Colonic mucosa (tissue), 4 donors: Measurements from ENCODE around the gene PDCD10. TPM values are rescaled to one million over a fixed set of nuclear protein-coding genes. Genes with fewer than 3 reads are reported as not detected.

Experiments used
- DNase-seq: peaks from one replicate; pipeline ENCODE4 v3.0.0-alpha.2; 2020
- H3K27ac ChIP-seq: fragments of 200-600 bp; one replicate; pipeline ENCODE4 v1.8.0; 2021
- H3K27me3 ChIP-seq: fragments of 200-600 bp; one replicate; pipeline ENCODE4 v1.8.0; 2021
- H3K36me3 ChIP-seq: fragments of 200-600 bp; one replicate; pipeline ENCODE4 v1.8.0; 2021
- H3K4me1 ChIP-seq: fragments of 200-600 bp; one replicate; pipeline ENCODE4 v1.8.0; 2021; ENCODE audit warnings: mild to moderate bottlenecking
- H3K4me3 ChIP-seq: fragments of 200-600 bp; one replicate; pipeline ENCODE4 v1.8.0; 2021
- H3K9ac ChIP-seq, 2 donors: one replicate each; pipeline ENCODE4 v1.7.0; 2013; ENCODE audit warnings: control low read depth in 2 of 2, low read depth in 2 of 2, low read length in 2 of 2
- H3K9me3 ChIP-seq: fragments of 200-600 bp; one replicate; pipeline ENCODE4 v1.8.0; 2021
- intact Hi-C: fragments of 100-400 bp; cut with DNase I; formaldehyde crosslinking; loops from one replicate; pipeline ENCODE4 v1.14.1; 2022
- total RNA-seq, 2 donors: library from RNA; stranded (reverse); fragmentation: NEBNext Ultra II Directional in 1 of 2; extraction: Animal tissue kit (Norgen Biotek cat#: 25700) in 1 of 2; gene quantifications; one replicate each; pipeline ENCODE4 v1.2.1, GENCODE V29; 2021
- TF ChIP-seq, protein P1 (sequence below): fragments of 200-600 bp; IDR thresholded peaks from one replicate; pipeline ENCODE4 v1.8.0; 2022; ENCODE audit warnings: antibody characterized with exemption, mild to moderate bottlenecking
- donor health status: healthy.
- donor health status: DM: no; HTN: no; CAD: no.
- donor health status: DM: no; HTN: no; CAD: no.

The PDCD10 gene
- 10 to 100 TPM; 67.3 to 87.0 TPM for total RNA-seq

DNA sequence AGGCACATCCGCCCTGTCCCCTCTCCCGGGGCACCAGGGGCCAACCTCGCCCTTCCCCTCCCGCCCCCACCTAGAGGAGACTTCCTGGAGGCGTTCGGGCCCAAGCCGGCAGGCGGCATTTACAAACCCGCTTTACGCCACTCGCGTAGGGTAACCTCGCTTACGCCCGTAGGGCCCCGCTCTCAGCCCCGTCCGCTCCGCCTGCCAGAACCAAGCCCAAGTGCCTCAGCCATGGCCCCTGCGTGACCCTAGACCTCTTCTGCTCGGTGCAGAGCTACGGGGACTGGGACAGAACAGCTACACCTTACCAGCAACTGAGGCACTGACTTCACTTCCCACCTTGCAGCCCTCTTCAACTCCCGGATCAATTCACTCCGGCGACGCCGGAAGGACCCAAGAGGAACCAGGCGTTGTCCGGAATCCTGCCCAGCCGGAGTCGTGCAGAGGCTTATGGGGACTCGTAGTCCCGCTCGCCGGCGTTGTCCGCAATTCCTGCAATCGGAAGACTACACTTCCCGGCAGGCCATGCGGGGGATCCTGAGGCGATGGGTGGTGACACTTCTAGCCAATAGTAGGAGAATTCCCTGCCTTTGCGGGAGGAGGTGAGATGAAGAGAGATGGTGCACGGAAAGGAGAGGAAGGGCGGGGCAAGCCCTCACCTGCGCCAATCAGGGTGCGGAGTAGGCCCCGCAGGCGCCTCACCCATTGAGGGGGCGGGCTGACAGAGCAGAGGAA, at the start of gene PDCD10:
Gene PDCD10 (minus strand): TSS at position 395 of the 735 bp plus-strand sequence. CDS start 14,735 bp downstream, outside the sequence.
- H3K9ac ChIP-seq = peak within 1 kb of the TSS; percentile 85 to 88
- intact Hi-C loops = loop anchor here (10.0 kb wide), 1 partner anchor 310 kb away; no protein-coding TSS in a partner anchor
- no peaks in the 10 kb centered on the region for H3K27me3 ChIP-seq
- H3K36me3 ChIP-seq = no peaks in the 10 kb centered on the region
- TF ChIP-seq, protein P1, sequence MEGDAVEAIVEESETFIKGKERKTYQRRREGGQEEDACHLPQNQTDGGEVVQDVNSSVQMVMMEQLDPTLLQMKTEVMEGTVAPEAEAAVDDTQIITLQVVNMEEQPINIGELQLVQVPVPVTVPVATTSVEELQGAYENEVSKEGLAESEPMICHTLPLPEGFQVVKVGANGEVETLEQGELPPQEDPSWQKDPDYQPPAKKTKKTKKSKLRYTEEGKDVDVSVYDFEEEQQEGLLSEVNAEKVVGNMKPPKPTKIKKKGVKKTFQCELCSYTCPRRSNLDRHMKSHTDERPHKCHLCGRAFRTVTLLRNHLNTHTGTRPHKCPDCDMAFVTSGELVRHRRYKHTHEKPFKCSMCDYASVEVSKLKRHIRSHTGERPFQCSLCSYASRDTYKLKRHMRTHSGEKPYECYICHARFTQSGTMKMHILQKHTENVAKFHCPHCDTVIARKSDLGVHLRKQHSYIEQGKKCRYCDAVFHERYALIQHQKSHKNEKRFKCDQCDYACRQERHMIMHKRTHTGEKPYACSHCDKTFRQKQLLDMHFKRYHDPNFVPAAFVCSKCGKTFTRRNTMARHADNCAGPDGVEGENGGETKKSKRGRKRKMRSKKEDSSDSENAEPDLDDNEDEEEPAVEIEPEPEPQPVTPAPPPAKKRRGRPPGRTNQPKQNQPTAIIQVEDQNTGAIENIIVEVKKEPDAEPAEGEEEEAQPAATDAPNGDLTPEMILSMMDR = no peak
- peak; percentile 99 for DNase-seq
- peak within 1 kb of the TSS; percentile 95 for H3K27ac ChIP-seq
- peaks cover 4% of the 10 kb centered on the region for H3K4me1 ChIP-seq
- peak within 1 kb of the TSS; percentile 86 for H3K4me3 ChIP-seq
- H3K9me3 ChIP-seq = no peaks in the 10 kb centered on the region

DNA sequence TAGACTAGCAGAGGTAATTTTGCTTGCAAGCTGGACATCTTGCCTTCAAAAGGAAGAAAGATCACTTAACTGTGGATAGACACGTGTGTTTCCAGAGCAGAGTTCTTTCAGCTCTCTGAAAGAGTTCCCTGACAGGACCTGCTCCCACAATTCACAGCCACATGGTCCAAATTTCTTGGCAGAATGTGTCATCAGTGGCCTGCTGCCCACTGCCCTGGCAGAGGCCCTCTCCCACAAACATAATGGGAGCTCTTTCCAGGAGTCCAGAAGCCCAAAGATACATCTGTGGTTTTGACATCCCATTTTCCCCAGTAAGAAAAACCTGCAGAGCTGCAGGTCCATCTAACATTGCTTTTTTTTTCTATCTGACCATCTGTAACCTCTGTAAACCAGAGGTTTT, 49.1 kb upstream of the PDCD10 start:
- Histone ChIP-seq H3K9me3 (no peaks in the 10 kb centered on the region), H3K27ac (no peak overlapping the region), H3K9ac (no peak overlapping the region), H3K36me3 (no peaks in the 10 kb centered on the region), H3K4me1 (no peaks in the 10 kb centered on the region), H3K27me3 (no peaks in the 10 kb centered on the region), H3K4me3 (no peak overlapping the region)
- no peak for DNase-seq
- TF ChIP-seq, protein P1 = no peak
- intact Hi-C loops = no loop called here

DNA sequence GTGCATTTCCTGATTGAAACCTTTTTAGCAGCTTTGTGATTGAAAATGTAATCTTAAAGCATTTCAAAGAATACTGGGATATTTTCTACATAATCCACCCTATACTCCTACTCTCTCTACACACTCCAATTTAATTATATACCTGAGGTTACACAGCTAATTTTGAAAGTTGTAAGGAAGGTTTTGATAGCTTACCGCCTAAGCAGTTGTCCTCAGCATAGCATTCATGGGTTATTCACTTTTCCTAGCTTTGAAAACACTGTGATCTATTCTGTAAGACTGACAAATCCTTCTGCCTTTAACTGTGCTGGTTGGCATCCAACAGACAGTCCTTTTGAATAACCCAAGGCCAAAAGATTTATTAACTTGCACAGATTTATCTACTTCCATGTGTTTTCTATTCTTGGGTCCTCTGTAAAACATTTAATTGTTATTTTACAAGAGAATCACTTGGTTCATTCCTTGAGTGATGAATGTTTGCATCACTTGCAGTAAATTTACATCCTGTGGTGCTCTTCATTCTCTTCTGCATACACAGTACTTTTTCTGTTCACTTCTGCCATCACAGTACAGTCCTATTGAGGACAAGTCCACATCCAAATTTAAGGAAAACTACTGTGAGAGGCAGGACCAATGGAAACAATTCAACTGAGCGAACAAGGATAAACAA, 45.7 kb upstream of the PDCD10 start:
- no peak for DNase-seq
- no peaks in the 10 kb centered on the region for H3K27me3 ChIP-seq
- intact Hi-C loops = no loop called here
- no peaks in the 10 kb centered on the region for H3K9me3 ChIP-seq
- TF ChIP-seq, protein P1 = no peak
- H3K9ac ChIP-seq = no peak overlapping the region
- H3K27ac ChIP-seq = no peak overlapping the region
- no peaks in the 10 kb centered on the region for H3K36me3 ChIP-seq
- H3K4me1 ChIP-seq = no peaks in the 10 kb centered on the region
- H3K4me3 ChIP-seq = no peak overlapping the region

DNA sequence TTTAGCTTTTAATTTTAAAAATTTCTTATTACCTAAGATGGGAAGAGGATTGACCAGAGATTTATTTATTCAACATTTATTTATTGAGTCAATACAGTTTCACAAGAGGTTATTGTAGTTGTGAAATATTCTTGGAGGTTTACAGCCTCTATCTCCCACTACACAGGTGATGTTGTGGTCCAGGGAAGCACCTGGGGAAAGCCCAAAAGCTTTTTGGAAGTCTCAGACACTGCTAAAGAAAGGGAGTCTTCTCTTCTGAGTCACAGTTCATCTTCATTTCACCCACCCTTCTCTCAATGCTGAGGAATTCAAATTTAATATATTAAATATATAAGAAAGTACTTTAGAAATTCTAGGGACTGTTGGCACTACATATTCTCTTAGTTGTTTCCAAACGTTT, 42.7 kb upstream of the PDCD10 start:
- no peaks in the 10 kb centered on the region for H3K4me1 ChIP-seq
- intact Hi-C loops = no loop called here
- no peaks in the 10 kb centered on the region for H3K27me3 ChIP-seq

DNA sequence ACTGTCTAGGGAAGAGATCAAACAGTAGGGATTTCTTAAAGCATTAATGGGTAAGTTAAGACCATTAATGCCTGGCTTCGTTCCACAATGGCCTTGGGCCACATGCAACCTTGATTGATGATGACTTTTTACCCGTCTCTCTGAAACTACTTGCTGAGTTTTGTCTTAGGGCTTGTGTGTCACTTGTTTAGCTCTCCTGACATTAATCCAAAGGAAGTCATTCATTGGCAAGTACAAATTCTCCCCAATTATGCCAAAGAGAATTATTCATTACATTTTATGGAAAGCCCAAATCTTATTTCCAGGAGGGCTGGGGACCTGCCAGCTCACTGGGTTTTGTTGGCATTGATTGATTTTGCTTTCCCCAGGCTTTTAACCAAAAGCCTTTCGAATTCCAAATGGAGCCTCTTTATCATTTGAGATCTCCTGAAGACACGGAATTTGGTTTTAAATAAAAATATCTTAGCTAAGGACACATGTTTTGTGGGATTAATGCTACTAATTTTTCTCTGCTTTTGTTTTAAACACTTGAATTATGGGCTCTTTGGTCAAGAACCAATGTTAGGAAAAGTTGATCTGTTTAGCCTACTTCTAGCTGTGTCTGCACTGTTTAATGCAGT, 41.5 kb upstream of the PDCD10 start:
- no peak overlapping the region for H3K9ac ChIP-seq
- no peaks in the 10 kb centered on the region for H3K36me3 ChIP-seq
- no peaks in the 10 kb centered on the region for H3K4me1 ChIP-seq
- TF ChIP-seq, protein P1 = no peak
- no peaks in the 10 kb centered on the region for H3K27me3 ChIP-seq
- no peak for DNase-seq
- H3K9me3 ChIP-seq = no peaks in the 10 kb centered on the region
- intact Hi-C loops = no loop called here
- no peak overlapping the region for H3K4me3 ChIP-seq
- no peak overlapping the region for H3K27ac ChIP-seq

More for the DNA sequence above, 42.7 kb upstream of the PDCD10 start:
- TF ChIP-seq, protein P1 = no peak
- Histone ChIP-seq H3K9me3 (no peaks in the 10 kb centered on the region), H3K4me3 (no peak overlapping the region), H3K9ac (no peak overlapping the region), H3K36me3 (no peaks in the 10 kb centered on the region), H3K27ac (no peak overlapping the region)
- no peak for DNase-seq
